Karpas-422 (cell line): Measurements from ENCODE around the gene PGP. TPM values are rescaled to one million over a fixed set of nuclear protein-coding genes. Genes with fewer than 3 reads are reported as not detected.
A peak's percentile ranks its signal among the peaks of the same experiment; 100 is the strongest.
"Not testable (repeated sequence)": the region's sequence is repeated elsewhere in the genome, so short reads cannot be mapped to it uniquely, and the experiment has no call there.

Experiments
- DNase-seq: peaks from one replicate; pipeline ENCODE4 v3.0.0-alpha.2; 2015
- H2AFZ ChIP-seq: fragments of 200-600 bp; sonication (generic); 2 replicates; pipeline ENCODE4 v1.6.1; 2014; ENCODE audit warnings: antibody characterized with exemption, low read length, mixed read lengths
- H3K27ac ChIP-seq: fragments of 200-600 bp; sonication (generic); 2 replicates; pipeline ENCODE4 v1.5.1; 2014; ENCODE audit warnings: mild to moderate bottlenecking, low read length, moderate library complexity
- H3K27me3 ChIP-seq: fragments of 200-600 bp; sonication (generic); 2 replicates; pipeline ENCODE4 v1.6.1; 2014; ENCODE audit warnings: low read length, mixed read lengths
- H3K36me3 ChIP-seq: fragments of 200-600 bp; sonication (generic); 2 replicates; pipeline ENCODE4 v1.6.1; 2014; ENCODE audit warnings: low read length, mixed read lengths; ENCODE audit not compliant: insufficient read depth
- H3K4me1 ChIP-seq: fragments of 200-600 bp; sonication (generic); 2 replicates; pipeline ENCODE4 v1.6.1; 2014; ENCODE audit warnings: mild to moderate bottlenecking, low read length, mixed read lengths
- H3K4me2 ChIP-seq: fragments of 200-600 bp; sonication (generic); 2 replicates; pipeline ENCODE4 v1.6.1; 2014; ENCODE audit warnings: low read length, low read depth, mild to moderate bottlenecking; ENCODE audit not compliant: poor library complexity, severe bottlenecking
- H3K4me3 ChIP-seq: fragments of 200-600 bp; sonication (generic); 2 replicates; pipeline ENCODE4 v1.5.1; 2014; ENCODE audit warnings: mild to moderate bottlenecking, antibody characterized with exemption, low read length, mixed read lengths
- H3K79me2 ChIP-seq: fragments of 200-600 bp; sonication (generic); 2 replicates; pipeline ENCODE4 v1.6.1; 2014; ENCODE audit warnings: mild to moderate bottlenecking, low read length, mixed read lengths
- H3K9ac ChIP-seq: fragments of 200-600 bp; sonication (generic); 2 replicates; pipeline ENCODE4 v1.6.0; 2014; ENCODE audit warnings: low read length
- H3K9me2 ChIP-seq: fragments of 200-600 bp; sonication (generic), shearing (Covaris generic); replicated peaks from 2 replicates; pipeline ENCODE4 v1.6.0; 2014; ENCODE audit warnings: mild to moderate bottlenecking, low read length, moderate library complexity; ENCODE audit not compliant: insufficient read depth
- H3K9me3 ChIP-seq: fragments of 300-700, 200-600 bp; sonication (generic); 2 replicates; pipeline ENCODE4 v1.6.1; 2014; ENCODE audit warnings: low read length, mixed read lengths
- H4K20me1 ChIP-seq: fragments of 200-600 bp; sonication (generic); 2 replicates; pipeline ENCODE4 v1.6.1; 2014; ENCODE audit warnings: mild to moderate bottlenecking, antibody characterized with exemption, low read length, low read depth; ENCODE audit not compliant: insufficient read depth
- total RNA-seq: library from RNA; depleted of rRNA; stranded (reverse); fragments of >200 nt; shearing (Covaris generic); gene quantifications from 2 replicates; pipeline ENCODE4 v1.2.3, GENCODE V29; 2014; ENCODE audit warnings: low replicate concordance

Gene PGP
- total RNA-seq, 1 experiment from 2014 or later, result 26.5 TPM

DNA sequence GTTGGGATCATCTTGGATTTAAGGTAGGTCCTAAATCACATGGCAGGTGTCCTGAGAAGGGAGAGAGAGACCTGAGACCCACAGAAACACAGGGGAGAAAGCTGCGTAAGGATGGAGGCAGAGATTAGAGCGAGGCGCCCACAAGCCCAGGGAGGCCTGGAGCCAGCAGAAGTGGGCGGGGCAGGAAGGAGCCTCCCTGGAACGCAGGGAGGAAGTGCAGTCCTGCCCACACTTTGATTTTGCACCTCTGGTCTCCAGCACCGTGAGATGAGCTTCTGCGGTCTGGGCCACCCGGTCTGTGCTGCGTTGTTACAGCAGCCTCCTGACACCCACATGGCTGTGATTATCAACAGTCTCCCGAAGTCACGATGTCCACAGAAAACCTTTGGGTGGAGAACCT lies 28.0 kb upstream of the PGP start:
- DNase-seq, result no peak
- H3K4me3 ChIP-seq, result no peak overlapping the region
- no peaks in the 10 kb centered on the region for H3K27me3 ChIP-seq
- no peak overlapping the region for H3K27ac ChIP-seq
- H3K4me1 ChIP-seq, result no peaks in the 10 kb centered on the region
- H3K79me2 ChIP-seq, result no peaks in the 10 kb centered on the region
- H3K9me3 ChIP-seq, result no peaks in the 10 kb centered on the region
- H4K20me1 ChIP-seq, result no peaks in the 10 kb centered on the region
- H3K9ac ChIP-seq, result no peak overlapping the region
- no peak overlapping the region for H2AFZ ChIP-seq
- H3K36me3 ChIP-seq, result peaks cover 9% of the 10 kb centered on the region
- H3K4me2 ChIP-seq, result no peak overlapping the region
- H3K9me2 ChIP-seq, result no peaks in the 10 kb centered on the region

- not testable (repeated sequence) for H4K20me1 ChIP-seq, H3K9me2 ChIP-seq, DNase-seq, H3K79me2 ChIP-seq, H3K9me3 ChIP-seq, H3K4me2 ChIP-seq, H3K36me3 ChIP-seq, H3K27me3 ChIP-seq, H2AFZ ChIP-seq, H3K4me1 ChIP-seq, H3K4me3 ChIP-seq, H3K9ac ChIP-seq, H3K27ac ChIP-seq
These were observed 25.7 kb upstream of the PGP start for GRCh38 chr16:2240331-2240730.

- Histone ChIP-seq H3K36me3 (peaks cover 6% of the 10 kb centered on the region; the same call in 1 of the 2 replicates), H3K79me2 (no peaks in the 10 kb centered on the region), H3K4me2 (no peak overlapping the region), H3K9me3 (no peaks in the 10 kb centered on the region), H3K4me3 (no peak overlapping the region), H4K20me1 (no peaks in the 10 kb centered on the region), H3K9me2 (no peaks in the 10 kb centered on the region), H3K9ac (no peak overlapping the region), H3K4me1 (no peaks in the 10 kb centered on the region), H3K27me3 (no peaks in the 10 kb centered on the region), H2AFZ (no peak overlapping the region), H3K27ac (no peak overlapping the region)
- DNase-seq, result no peak
These were observed 24.4 kb upstream of the PGP start for GRCh38 chr16:2238838-2239675.

GRCh38 chr16:2238150-2238837 lies 23.7 kb upstream of the PGP start:
- no peaks in the 10 kb centered on the region for H3K9me3 ChIP-seq
- no peak overlapping the region for H3K4me3 ChIP-seq
- no peaks in the 10 kb centered on the region for H3K4me1 ChIP-seq
- no peak overlapping the region for H2AFZ ChIP-seq
- no peaks in the 10 kb centered on the region for H4K20me1 ChIP-seq
- peaks cover 3% of the 10 kb centered on the region for H3K36me3 ChIP-seq
- H3K27ac ChIP-seq, result no peak overlapping the region
- peak; percentile 64 for DNase-seq
- H3K9me2 ChIP-seq, result no peaks in the 10 kb centered on the region
- H3K27me3 ChIP-seq, result no peaks in the 10 kb centered on the region
- no peak overlapping the region for H3K9ac ChIP-seq
- no peak overlapping the region for H3K4me2 ChIP-seq
- H3K79me2 ChIP-seq, result no peaks in the 10 kb centered on the region

DNA sequence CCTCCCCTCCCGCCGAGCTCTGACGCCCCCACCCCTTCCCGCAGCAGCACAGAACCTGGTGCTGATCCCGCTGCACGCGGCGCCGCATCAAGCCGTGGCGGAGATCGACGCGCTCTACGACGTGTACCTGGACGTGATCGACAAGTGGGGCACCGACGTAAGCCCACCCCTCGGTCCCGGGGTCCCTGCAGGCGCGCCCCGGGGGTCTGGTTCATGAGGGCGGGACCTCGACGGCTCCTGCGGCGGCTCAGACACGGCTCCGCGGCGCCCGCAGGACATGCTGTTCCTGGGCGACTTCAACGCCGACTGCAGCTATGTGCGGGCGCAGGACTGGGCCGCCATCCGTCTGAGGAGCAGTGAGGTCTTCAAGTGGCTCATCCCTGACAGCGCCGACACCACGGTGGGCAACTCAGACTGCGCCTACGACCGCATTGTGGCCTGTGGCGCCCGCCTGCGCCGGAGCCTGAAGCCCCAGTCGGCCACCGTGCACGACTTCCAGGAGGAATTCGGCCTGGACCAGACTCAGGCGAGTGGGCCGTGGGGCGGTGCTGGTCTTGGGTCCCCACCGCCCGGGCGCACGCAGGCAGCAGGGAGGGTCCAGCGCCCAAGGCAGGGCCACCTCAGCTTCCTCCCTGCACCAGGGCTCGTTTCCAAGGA lies 23.0 kb upstream of the PGP start:
- H3K79me2 ChIP-seq, result no peaks in the 10 kb centered on the region
- H3K4me2 ChIP-seq, result no peak overlapping the region
- peaks cover 3% of the 10 kb centered on the region for H3K36me3 ChIP-seq

DNA sequence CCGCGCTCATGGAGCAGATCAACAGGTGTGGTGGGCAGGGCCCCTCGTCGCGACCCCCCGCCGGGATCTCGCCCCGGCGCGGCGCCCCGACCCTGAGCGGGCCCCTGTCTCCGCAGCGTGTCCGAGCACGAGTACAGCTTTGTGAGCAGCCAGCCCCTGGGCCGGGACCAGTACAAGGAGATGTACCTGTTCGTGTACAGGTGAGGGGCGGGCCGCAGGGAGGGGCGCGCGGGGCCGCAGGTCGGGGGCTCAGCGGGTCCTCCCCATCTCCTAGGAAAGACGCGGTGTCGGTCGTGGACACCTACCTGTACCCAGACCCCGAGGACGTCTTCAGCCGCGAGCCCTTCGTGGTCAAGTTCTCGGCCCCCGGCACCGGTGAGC lies 22.5 kb upstream of the PGP start:
- DNase-seq, result no peak
- Histone ChIP-seq H3K4me2 (no peak overlapping the region), H3K36me3 (no peaks in the 10 kb centered on the region; the same call in 1 of the 2 replicates), H3K79me2 (no peaks in the 10 kb centered on the region), H3K4me3 (no peak overlapping the region), H3K9ac (no peak overlapping the region), H2AFZ (no peak overlapping the region), H3K4me1 (no peaks in the 10 kb centered on the region), H3K9me2 (no peaks in the 10 kb centered on the region), H3K9me3 (no peaks in the 10 kb centered on the region), H4K20me1 (0 out of 2 replicates have a peak, but pooled peaks cover 3% of the 10 kb centered on the region), H3K27ac (no peak overlapping the region), H3K27me3 (no peaks in the 10 kb centered on the region)

More for the DNA sequence above, 23.0 kb upstream of the PGP start:
- 0 out of 2 replicates have a peak, but pooled peaks cover 3% of the 10 kb centered on the region for H4K20me1 ChIP-seq
- H3K4me3 ChIP-seq, result no peak overlapping the region
- no peak overlapping the region for H3K27ac ChIP-seq
- no peak for DNase-seq
- H3K9ac ChIP-seq, result no peak overlapping the region
- no peaks in the 10 kb centered on the region for H3K9me2 ChIP-seq
- H2AFZ ChIP-seq, result no peak overlapping the region
- H3K4me1 ChIP-seq, result no peaks in the 10 kb centered on the region
- H3K27me3 ChIP-seq, result no peaks in the 10 kb centered on the region
- no peaks in the 10 kb centered on the region for H3K9me3 ChIP-seq

DNA sequence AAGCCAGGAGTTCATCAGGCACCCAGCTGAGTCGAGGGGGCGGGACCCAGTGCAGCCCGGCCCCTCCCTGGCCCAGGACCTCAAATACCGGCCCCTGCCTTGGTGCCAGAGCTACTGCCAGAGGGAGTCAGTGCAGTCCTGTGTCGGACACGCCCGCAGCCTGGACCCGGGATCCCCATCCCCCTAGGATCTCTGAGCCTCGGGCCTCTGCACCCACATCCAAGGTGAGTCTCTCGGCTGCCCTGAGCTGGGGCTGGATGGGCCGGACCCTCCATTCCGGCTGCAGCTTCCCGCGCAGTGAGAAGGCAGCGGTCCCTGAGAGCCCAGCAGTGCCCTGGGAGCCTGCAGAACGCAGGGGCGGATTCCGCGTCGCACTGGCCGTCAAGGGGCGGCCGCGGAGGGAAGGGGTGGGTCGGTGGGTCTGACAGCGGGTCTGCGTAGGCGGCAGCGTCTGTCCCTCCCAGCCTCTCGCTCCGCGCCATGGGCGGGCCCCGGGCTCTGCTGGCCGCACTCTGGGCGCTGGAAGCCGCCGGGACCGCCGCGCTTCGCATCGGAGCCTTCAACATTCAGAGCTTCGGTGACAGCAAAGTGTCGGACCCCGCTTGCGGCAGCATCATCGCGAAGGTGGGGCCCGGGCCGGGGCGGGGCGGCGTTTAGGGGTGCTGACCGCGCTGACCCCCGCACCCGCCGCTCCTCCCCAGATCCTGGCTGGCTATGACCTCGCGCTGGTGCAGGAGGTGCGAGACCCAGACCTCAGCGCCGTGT lies 21.9 kb upstream of the PGP start, which contains the start of gene DNASE1L2:
Gene DNASE1L2 (plus strand): TSS at position 108 of the 765 bp plus-strand sequence. CDS start 373 bp downstream, at position 481.
- Histone ChIP-seq H3K4me1 (no peaks in the 10 kb centered on the region), H4K20me1 (0 out of 2 replicates have a peak, but pooled peaks cover 3% of the 10 kb centered on the region), H3K27me3 (no peaks in the 10 kb centered on the region), H3K79me2 (no peaks in the 10 kb centered on the region), H3K4me2 (no peak within 1 kb of the TSS), H3K27ac (no peak within 1 kb of the TSS), H3K9me3 (no peaks in the 10 kb centered on the region), H3K4me3 (no peak within 1 kb of the TSS), H3K9ac (no peak within 1 kb of the TSS), H3K9me2 (no peaks in the 10 kb centered on the region), H2AFZ (no peak within 1 kb of the TSS), H3K36me3 (no peaks in the 10 kb centered on the region; the same call in 1 of the 2 replicates)
- peak; percentile 57 for DNase-seq
